ENCODE measurements around the gene ACVR2B. TPM values are rescaled to one million over a fixed set of nuclear protein-coding genes. Genes with fewer than 3 reads are reported as not detected.

Gene ACVR2B
- polyA plus RNA-seq, 2 donors, result 0.29 to 0.55 TPM

GRCh38 chr3:38482951-38483350, 29.3 kb downstream of the ACVR2B start:
- Histone ChIP-seq H3K27me3 (ENCODE audit: control insufficient read depth in 1 of 2, insufficient read depth in 2 of 2, low read length in 2 of 2) (no peaks in the 10 kb centered on the region), H3K4me3 (ENCODE audit: low read depth in 1 of 2, low read length in 2 of 2) (no peak overlapping the region), H3K27ac (ENCODE audit: low read depth in 2 of 2, low read length in 1 of 2) (no peak overlapping the region), H3K4me1 (ENCODE audit: control insufficient read depth in 2 of 2, insufficient read depth in 2 of 2, low read length in 1 of 2) (peaks cover 0 to 2% of the 10 kb centered on the region in 2 donors), H3K9me3 (ENCODE audit: control insufficient read depth in 2 of 2, insufficient read depth in 1 of 2, low read depth in 1 of 2, low read length in 1 of 2) (no peaks in the 10 kb centered on the region), H3K36me3 (ENCODE audit: control insufficient read depth in 2 of 2, insufficient read depth in 2 of 2, low read length in 1 of 2) (peaks cover 13 to 20% of the 10 kb centered on the region in 2 donors)
- WGBS, 2 donors, result 85 to 92% methylated on average over 10 of the region's 10 CpGs

- H3K36me3 ChIP-seq (ENCODE audit: control insufficient read depth in 2 of 2, insufficient read depth in 2 of 2, low read length in 1 of 2), result peaks cover 5 to 8% of the 10 kb centered on the region in 2 donors
- H3K9me3 ChIP-seq (ENCODE audit: control insufficient read depth in 2 of 2, insufficient read depth in 1 of 2, low read depth in 1 of 2, low read length in 1 of 2), result no peaks in the 10 kb centered on the region
- H3K4me3 ChIP-seq (ENCODE audit: low read depth in 1 of 2, low read length in 2 of 2), result no peak overlapping the region
- H3K4me1 ChIP-seq (ENCODE audit: control insufficient read depth in 2 of 2, insufficient read depth in 2 of 2, low read length in 1 of 2), result no peaks in the 10 kb centered on the region
- no peaks in the 10 kb centered on the region for H3K27me3 ChIP-seq (ENCODE audit: control insufficient read depth in 1 of 2, insufficient read depth in 2 of 2, low read length in 2 of 2)
- WGBS, 2 donors, result 61 to 74% methylated on average over 3 of the region's 3 CpGs
- H3K27ac ChIP-seq (ENCODE audit: low read depth in 2 of 2, low read length in 1 of 2), result no peak overlapping the region
Observed at GRCh38 chr3:38487323-38487722, 33.6 kb downstream of the ACVR2B start.

- 83 to 92% methylated on average over 2 of the region's 2 CpGs for WGBS, 2 donors
- Histone ChIP-seq H3K9me3 (ENCODE audit: control insufficient read depth in 2 of 2, insufficient read depth in 1 of 2, low read depth in 1 of 2, low read length in 1 of 2) (no peaks in the 10 kb centered on the region), H3K4me3 (ENCODE audit: low read depth in 1 of 2, low read length in 2 of 2) (no peak overlapping the region), H3K27ac (ENCODE audit: low read depth in 2 of 2, low read length in 1 of 2) (no peak overlapping the region), H3K27me3 (ENCODE audit: control insufficient read depth in 1 of 2, insufficient read depth in 2 of 2, low read length in 2 of 2) (no peaks in the 10 kb centered on the region), H3K4me1 (ENCODE audit: control insufficient read depth in 2 of 2, insufficient read depth in 2 of 2, low read length in 1 of 2) (no peaks in the 10 kb centered on the region), H3K36me3 (ENCODE audit: control insufficient read depth in 2 of 2, insufficient read depth in 2 of 2, low read length in 1 of 2) (no peaks in the 10 kb centered on the region)
Observed at GRCh38 chr3:38488949-38489348, 35.3 kb downstream of the ACVR2B start.

- Histone ChIP-seq H3K4me1 (ENCODE audit: control insufficient read depth in 2 of 2, insufficient read depth in 2 of 2, low read length in 1 of 2) (no peaks in the 10 kb centered on the region), H3K27ac (ENCODE audit: low read depth in 2 of 2, low read length in 1 of 2) (no peak overlapping the region), H3K36me3 (ENCODE audit: control insufficient read depth in 2 of 2, insufficient read depth in 2 of 2, low read length in 1 of 2) (no peaks in the 10 kb centered on the region), H3K4me3 (ENCODE audit: low read depth in 1 of 2, low read length in 2 of 2) (no peak overlapping the region), H3K27me3 (ENCODE audit: control insufficient read depth in 1 of 2, insufficient read depth in 2 of 2, low read length in 2 of 2) (no peaks in the 10 kb centered on the region), H3K9me3 (ENCODE audit: control insufficient read depth in 2 of 2, insufficient read depth in 1 of 2, low read depth in 1 of 2, low read length in 1 of 2) (no peaks in the 10 kb centered on the region)
- WGBS, 2 donors, result 95 to 97% methylated on average over 2 of the region's 2 CpGs
Observed at GRCh38 chr3:38489766-38490165, 36.1 kb downstream of the ACVR2B start.

GRCh38 chr3:38490281-38491030, 36.8 kb downstream of the ACVR2B start:
- Histone ChIP-seq H3K9me3 (ENCODE audit: control insufficient read depth in 2 of 2, insufficient read depth in 1 of 2, low read depth in 1 of 2, low read length in 1 of 2) (no peaks in the 10 kb centered on the region), H3K4me3 (ENCODE audit: low read depth in 1 of 2, low read length in 2 of 2) (no peak overlapping the region), H3K36me3 (ENCODE audit: control insufficient read depth in 2 of 2, insufficient read depth in 2 of 2, low read length in 1 of 2) (no peaks in the 10 kb centered on the region), H3K27me3 (ENCODE audit: control insufficient read depth in 1 of 2, insufficient read depth in 2 of 2, low read length in 2 of 2) (no peaks in the 10 kb centered on the region), H3K27ac (ENCODE audit: low read depth in 2 of 2, low read length in 1 of 2) (no peak overlapping the region), H3K4me1 (ENCODE audit: control insufficient read depth in 2 of 2, insufficient read depth in 2 of 2, low read length in 1 of 2) (no peaks in the 10 kb centered on the region)
- WGBS, 2 donors, result 83 to 94% methylated on average over 11 of the region's 11 CpGs

- WGBS, 2 donors, result 92% methylated on average over 6 of the region's 6 CpGs
- no peaks in the 10 kb centered on the region for H3K4me1 ChIP-seq (ENCODE audit: control insufficient read depth in 2 of 2, insufficient read depth in 2 of 2, low read length in 1 of 2)
- H3K27me3 ChIP-seq (ENCODE audit: control insufficient read depth in 1 of 2, insufficient read depth in 2 of 2, low read length in 2 of 2), result no peaks in the 10 kb centered on the region
- no peaks in the 10 kb centered on the region for H3K9me3 ChIP-seq (ENCODE audit: control insufficient read depth in 2 of 2, insufficient read depth in 1 of 2, low read depth in 1 of 2, low read length in 1 of 2)
- no peak overlapping the region for H3K27ac ChIP-seq (ENCODE audit: low read depth in 2 of 2, low read length in 1 of 2)
- no peak overlapping the region for H3K4me3 ChIP-seq (ENCODE audit: low read depth in 1 of 2, low read length in 2 of 2)
- no peaks in the 10 kb centered on the region for H3K36me3 ChIP-seq (ENCODE audit: control insufficient read depth in 2 of 2, insufficient read depth in 2 of 2, low read length in 1 of 2)
Observed at GRCh38 chr3:38491215-38491614, 37.5 kb downstream of the ACVR2B start.

- Histone ChIP-seq H3K27ac (ENCODE audit: low read depth in 2 of 2, low read length in 1 of 2) (no peak overlapping the region), H3K4me3 (ENCODE audit: low read depth in 1 of 2, low read length in 2 of 2) (no peak overlapping the region), H3K4me1 (ENCODE audit: control insufficient read depth in 2 of 2, insufficient read depth in 2 of 2, low read length in 1 of 2) (no peaks in the 10 kb centered on the region), H3K36me3 (ENCODE audit: control insufficient read depth in 2 of 2, insufficient read depth in 2 of 2, low read length in 1 of 2) (no peaks in the 10 kb centered on the region), H3K27me3 (ENCODE audit: control insufficient read depth in 1 of 2, insufficient read depth in 2 of 2, low read length in 2 of 2) (no peaks in the 10 kb centered on the region), H3K9me3 (ENCODE audit: control insufficient read depth in 2 of 2, insufficient read depth in 1 of 2, low read depth in 1 of 2, low read length in 1 of 2) (no peaks in the 10 kb centered on the region)
- 54 to 62% methylated on average over 4 of the region's 4 CpGs for WGBS, 2 donors
Observed at GRCh38 chr3:38493031-38493430, 39.3 kb downstream of the ACVR2B start.

GRCh38 chr3:38496131-38496910, 42.6 kb downstream of the ACVR2B start, which contains the start of gene EXOG:
TSS of gene EXOG (plus strand) at chr3:38496340. CDS start at chr3:38496368, 28 bp downstream.
- Histone ChIP-seq H3K36me3 (ENCODE audit: control insufficient read depth in 2 of 2, insufficient read depth in 2 of 2, low read length in 1 of 2) (no peaks in the 10 kb centered on the region), H3K9me3 (ENCODE audit: control insufficient read depth in 2 of 2, insufficient read depth in 1 of 2, low read depth in 1 of 2, low read length in 1 of 2) (no peaks in the 10 kb centered on the region), H3K27ac (ENCODE audit: low read depth in 2 of 2, low read length in 1 of 2) (peak within 1 kb of the TSS; percentile 58 to 84), H3K4me1 (ENCODE audit: control insufficient read depth in 2 of 2, insufficient read depth in 2 of 2, low read length in 1 of 2) (no peaks in the 10 kb centered on the region), H3K27me3 (ENCODE audit: control insufficient read depth in 1 of 2, insufficient read depth in 2 of 2, low read length in 2 of 2) (no peaks in the 10 kb centered on the region), H3K4me3 (ENCODE audit: low read depth in 1 of 2, low read length in 2 of 2) (peak within 1 kb of the TSS; percentile 67 to 83)
- 1% methylated on average over 53 of the region's 53 CpGs for WGBS, 2 donors

- Histone ChIP-seq H3K9me3 (ENCODE audit: control insufficient read depth in 2 of 2, insufficient read depth in 1 of 2, low read depth in 1 of 2, low read length in 1 of 2) (no peaks in the 10 kb centered on the region), H3K36me3 (ENCODE audit: control insufficient read depth in 2 of 2, insufficient read depth in 2 of 2, low read length in 1 of 2) (no peaks in the 10 kb centered on the region), H3K27ac (ENCODE audit: low read depth in 2 of 2, low read length in 1 of 2) (no peak overlapping the region), H3K4me1 (ENCODE audit: control insufficient read depth in 2 of 2, insufficient read depth in 2 of 2, low read length in 1 of 2) (no peaks in the 10 kb centered on the region), H3K27me3 (ENCODE audit: control insufficient read depth in 1 of 2, insufficient read depth in 2 of 2, low read length in 2 of 2) (no peaks in the 10 kb centered on the region), H3K4me3 (ENCODE audit: low read depth in 1 of 2, low read length in 2 of 2) (peak overlapping the region in 1 of 2 donors; percentile 67)
- 20 to 38% methylated on average over 4 of the region's 4 CpGs for WGBS, 2 donors
Observed at GRCh38 chr3:38497031-38497430, 43.3 kb downstream of the ACVR2B start.
